Measurements from ENCODE around the gene PXMP2. TPM values are rescaled to one million over a fixed set of nuclear protein-coding genes. Genes with fewer than 3 reads are reported as not detected.

Gene PXMP2
- total RNA-seq, 1 experiment from 2014 or later = 42.7 TPM

- H3K36me3 ChIP-seq (ENCODE audit: low read depth, low read length) = no peaks in the 10 kb centered on the region; the same call in 1 of the 2 replicates
- CTCF ChIA-PET = no interaction called here
Observed at GRCh38 chr12:132707241-132707640, 19.9 kb downstream of the PXMP2 start.

GRCh38 chr12:132708150-132708549 lies 20.8 kb downstream of the PXMP2 start:
- Histone ChIP-seq H3K9ac (ENCODE audit: low read length) (no peak overlapping the region), H3K36me3 (ENCODE audit: low read depth, low read length) (no peaks in the 10 kb centered on the region; the same call in 1 of the 2 replicates), H3K27ac (ENCODE audit: low read length) (no peak overlapping the region), H3K9me2 (replicated peaks; ENCODE audit: low read length) (no peaks in the 10 kb centered on the region), H3K79me2 (ENCODE audit: low read length) (peaks cover 36% of the 10 kb centered on the region), H3K9me3 (ENCODE audit: low read length) (no peaks in the 10 kb centered on the region), H3K4me2 (ENCODE audit: low read length) (no peak overlapping the region), H2AFZ (ENCODE audit: low read length) (no peak overlapping the region), H3K4me3 (ENCODE audit: low read length) (no peak overlapping the region), H3K27me3 (ENCODE audit: low read length) (no peaks in the 10 kb centered on the region), H3K4me1 (ENCODE audit: insufficient read depth, low read length) (0 out of 2 replicates have a peak, but pooled peaks cover 12% of the 10 kb centered on the region), H3F3A (ENCODE audit: low read length, unreplicated experiment) (no peaks in the 10 kb centered on the region), H4K20me1 (ENCODE audit: low read length) (peaks cover 10% of the 10 kb centered on the region)
- CTCF ChIA-PET = no interaction called here
- intact Hi-C loops (cut with micrococcal nuclease) = no loop called here
- TF ChIP-seq, protein P1, sequence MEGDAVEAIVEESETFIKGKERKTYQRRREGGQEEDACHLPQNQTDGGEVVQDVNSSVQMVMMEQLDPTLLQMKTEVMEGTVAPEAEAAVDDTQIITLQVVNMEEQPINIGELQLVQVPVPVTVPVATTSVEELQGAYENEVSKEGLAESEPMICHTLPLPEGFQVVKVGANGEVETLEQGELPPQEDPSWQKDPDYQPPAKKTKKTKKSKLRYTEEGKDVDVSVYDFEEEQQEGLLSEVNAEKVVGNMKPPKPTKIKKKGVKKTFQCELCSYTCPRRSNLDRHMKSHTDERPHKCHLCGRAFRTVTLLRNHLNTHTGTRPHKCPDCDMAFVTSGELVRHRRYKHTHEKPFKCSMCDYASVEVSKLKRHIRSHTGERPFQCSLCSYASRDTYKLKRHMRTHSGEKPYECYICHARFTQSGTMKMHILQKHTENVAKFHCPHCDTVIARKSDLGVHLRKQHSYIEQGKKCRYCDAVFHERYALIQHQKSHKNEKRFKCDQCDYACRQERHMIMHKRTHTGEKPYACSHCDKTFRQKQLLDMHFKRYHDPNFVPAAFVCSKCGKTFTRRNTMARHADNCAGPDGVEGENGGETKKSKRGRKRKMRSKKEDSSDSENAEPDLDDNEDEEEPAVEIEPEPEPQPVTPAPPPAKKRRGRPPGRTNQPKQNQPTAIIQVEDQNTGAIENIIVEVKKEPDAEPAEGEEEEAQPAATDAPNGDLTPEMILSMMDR (conservative IDR thresholded peaks at IDR 0.05; ENCODE audit: low read depth, low read length) = no peak
- TF ChIP-seq EZH2 (IDR thresholded peaks at IDR 0.05; ENCODE audit: low read length, unreplicated experiment) = no peak
- no peak for TF ChIP-seq EZH2phosphoT487 (IDR thresholded peaks at IDR 0.05; ENCODE audit: borderline replicate concordance, low read length)
- POLR2A ChIA-PET (ENCODE audit: unreplicated experiment) = no interaction called here
- DNase-seq (no peak), ATAC-seq (no peak)
- BruUV-seq (replicated peaks) = no TSS peak

More at GRCh38 chr12:132707241-132707640, 19.9 kb downstream of the PXMP2 start:
- H3K9me3 ChIP-seq (ENCODE audit: low read length) = no peaks in the 10 kb centered on the region
- no peaks in the 10 kb centered on the region for H3K9me2 ChIP-seq (replicated peaks; ENCODE audit: low read length)
- H3K4me2 ChIP-seq (ENCODE audit: low read length) = no peak overlapping the region
- no peaks in the 10 kb centered on the region for H3F3A ChIP-seq (ENCODE audit: low read length, unreplicated experiment)
- H3K4me1 ChIP-seq (ENCODE audit: insufficient read depth, low read length) = 0 out of 2 replicates have a peak, but pooled peaks cover 8% of the 10 kb centered on the region
- BruUV-seq (replicated peaks) = no TSS peak
- H4K20me1 ChIP-seq (ENCODE audit: low read length) = peaks cover 2% of the 10 kb centered on the region; the same call in 1 of the 2 replicates
- TF ChIP-seq, protein P1 (conservative IDR thresholded peaks at IDR 0.05; ENCODE audit: low read depth, low read length) = no peak
- no peak for TF ChIP-seq EZH2 (IDR thresholded peaks at IDR 0.05; ENCODE audit: low read length, unreplicated experiment)
- TF ChIP-seq EZH2phosphoT487 (IDR thresholded peaks at IDR 0.05; ENCODE audit: borderline replicate concordance, low read length) = no peak
- no peak overlapping the region for H3K9ac ChIP-seq (ENCODE audit: low read length)
- H2AFZ ChIP-seq (ENCODE audit: low read length) = no peak overlapping the region
- DNase-seq (no peak), ATAC-seq (no peak)
- no peak overlapping the region for H3K27ac ChIP-seq (ENCODE audit: low read length)
- H3K27me3 ChIP-seq (ENCODE audit: low read length) = no peaks in the 10 kb centered on the region
- H3K4me3 ChIP-seq (ENCODE audit: low read length) = no peak overlapping the region
- intact Hi-C loops (cut with micrococcal nuclease) = no loop called here
- POLR2A ChIA-PET (ENCODE audit: unreplicated experiment) = no interaction called here
- peaks cover 27% of the 10 kb centered on the region for H3K79me2 ChIP-seq (ENCODE audit: low read length)

GRCh38 chr12:132710043-132710404 lies 22.6 kb downstream of the PXMP2 start:
- H3K79me2 ChIP-seq (ENCODE audit: low read length) = peaks cover 55% of the 10 kb centered on the region
- CTCF ChIA-PET = no interaction called here
- TF ChIP-seq EZH2phosphoT487 (IDR thresholded peaks at IDR 0.05; ENCODE audit: borderline replicate concordance, low read length) (no peak), EZH2 (IDR thresholded peaks at IDR 0.05; ENCODE audit: low read length, unreplicated experiment) (no peak)
- TF ChIP-seq, protein P1 (conservative IDR thresholded peaks at IDR 0.05; ENCODE audit: low read depth, low read length) = no peak
- H3K27ac ChIP-seq (ENCODE audit: low read length) = peak overlapping the region; percentile 56
- POLR2A ChIA-PET (ENCODE audit: unreplicated experiment) = no interaction called here
- no peaks in the 10 kb centered on the region for H3K9me3 ChIP-seq (ENCODE audit: low read length)
- peak overlapping the region; percentile 94 for H3K4me3 ChIP-seq (ENCODE audit: low read length)
- 0 out of 2 replicates have a peak, but pooled peaks cover 12% of the 10 kb centered on the region for H3K4me1 ChIP-seq (ENCODE audit: insufficient read depth, low read length)
- H3K4me2 ChIP-seq (ENCODE audit: low read length) = peak overlapping the region; percentile 93
- H2AFZ ChIP-seq (ENCODE audit: low read length) = peak overlapping the region; percentile 96
- H3F3A ChIP-seq (ENCODE audit: low read length, unreplicated experiment) = no peaks in the 10 kb centered on the region
- no peaks in the 10 kb centered on the region for H3K27me3 ChIP-seq (ENCODE audit: low read length)
- peak overlapping the region; percentile 97 for H3K9ac ChIP-seq (ENCODE audit: low read length)
- no peaks in the 10 kb centered on the region for H3K9me2 ChIP-seq (replicated peaks; ENCODE audit: low read length)
- peaks cover 22% of the 10 kb centered on the region for H4K20me1 ChIP-seq (ENCODE audit: low read length)
- H3K36me3 ChIP-seq (ENCODE audit: low read depth, low read length) = peaks cover 10% of the 10 kb centered on the region
- peak; percentile 25 for ATAC-seq
- DNase-seq = no peak
- BruUV-seq (replicated peaks) = TSS peak; percentile 87
- intact Hi-C loops (cut with micrococcal nuclease) = loop anchor here (5.0 kb wide), 1 partner anchor 52 kb away; the partner anchor contains the start of gene ANKLE2
